GM19240 (cell line): Measurements from ENCODE around the gene PPP4C.

Source experiments
- DNase-seq: peaks from one replicate; pipeline ENCODE4 v3.0.0; 2011; ENCODE audit warnings: low spot score; ENCODE audit not compliant: insufficient read length

Gene PPP4C

GRCh38 chr16:30079480-30079879 is 3.7 kb downstream of the PPP4C start:
- DNase-seq, result no peak

GRCh38 chr16:30082545-30083090 is 6.8 kb downstream of the PPP4C start:
- no peak for DNase-seq

GRCh38 chr16:30083216-30084055 is 7.6 kb downstream of the PPP4C start:
- no peak for DNase-seq

GRCh38 chr16:30084096-30084815 is 8.5 kb downstream of the PPP4C start:
- DNase-seq, result no peak

- DNase-seq, result no peak
These were observed 9.0 kb downstream of the PPP4C start for GRCh38 chr16:30084816-30085159.

- no peak for DNase-seq
These were observed 9.5 kb downstream of the PPP4C start for GRCh38 chr16:30085247-30085646.

- no peak for DNase-seq
These were observed 10.0 kb downstream of the PPP4C start for GRCh38 chr16:30085820-30086219.

- no peak for DNase-seq
These were observed 10.7 kb downstream of the PPP4C start for GRCh38 chr16:30086291-30087140.

GRCh38 chr16:30087181-30087898 is 11.5 kb downstream of the PPP4C start:
- no peak for DNase-seq

- no peak for DNase-seq
These were observed 12.5 kb downstream of the PPP4C start for GRCh38 chr16:30088237-30088831.

- DNase-seq, result no peak
These were observed 13.2 kb downstream of the PPP4C start for GRCh38 chr16:30088832-30089624.

- DNase-seq, result no peak
These were observed 15.0 kb downstream of the PPP4C start for GRCh38 chr16:30090610-30091331.

- DNase-seq, result peak; percentile 92
These were observed 15.9 kb downstream of the PPP4C start, which contains the start of gene TBX6 for GRCh38 chr16:30091474-30092372. Gene TBX6 (minus strand): TSS chr16:30091924. CDS start chr16:30091193, 731 bp downstream.

GRCh38 chr16:30092373-30093010 is 16.7 kb downstream of the PPP4C start:
- DNase-seq, result peak; percentile 87

GRCh38 chr16:30094541-30095165 is 18.9 kb downstream of the PPP4C start:
- no peak for DNase-seq

- DNase-seq, result no peak
These were observed 19.6 kb downstream of the PPP4C start for GRCh38 chr16:30095166-30096078.
